GM13977 (cell line): ENCODE results near the gene SLC26A6.

Experiments
- DNase-seq: peaks from one replicate; pipeline ENCODE4 v3.0.0; 2012; ENCODE audit warnings: low spot score
- in situ Hi-C: fragments of 300-500 bp; cut with MboI; formaldehyde crosslinking; loops from one replicate; pipeline ENCODE4 v1.12.0; 2022; ENCODE audit warnings: low sequenced_read_pairs, low pct_unique_long_range_greater_than_20kb, mixed read lengths, inconsistent platforms; ENCODE audit not compliant: unreplicated experiment
- TF ChIP-seq, protein P1 (sequence below): IDR thresholded peaks from 2 replicates; pipeline ENCODE4 v1.5.1; 2012; ENCODE audit warnings: mild to moderate bottlenecking, control low read depth; ENCODE audit not compliant: insufficient read depth; ENCODE audit errors: extremely low read depth, missing control alignments

Gene SLC26A6

DNA sequence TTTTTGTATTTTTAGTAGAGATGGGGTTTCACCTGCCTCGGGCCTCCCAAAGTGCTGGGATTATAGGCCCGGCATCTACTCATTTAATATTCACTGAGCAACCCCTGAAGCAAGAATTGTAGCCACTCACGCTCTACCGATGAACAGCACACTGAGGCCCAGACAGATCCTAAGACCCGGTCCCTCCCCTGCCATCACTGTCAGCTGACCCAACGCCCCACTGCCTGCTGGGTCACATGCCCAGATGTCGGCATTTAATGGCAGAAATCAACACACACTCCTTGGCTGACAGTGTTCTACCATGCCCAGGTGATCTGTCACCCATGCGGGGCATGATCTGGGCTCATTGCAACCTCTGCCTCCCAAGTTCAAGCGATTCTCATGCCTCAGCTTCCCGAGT, 10.5 kb downstream of the SLC26A6 start:
- DNase-seq: no peak
- in situ Hi-C loops: no loop called here
- TF ChIP-seq, protein P1, sequence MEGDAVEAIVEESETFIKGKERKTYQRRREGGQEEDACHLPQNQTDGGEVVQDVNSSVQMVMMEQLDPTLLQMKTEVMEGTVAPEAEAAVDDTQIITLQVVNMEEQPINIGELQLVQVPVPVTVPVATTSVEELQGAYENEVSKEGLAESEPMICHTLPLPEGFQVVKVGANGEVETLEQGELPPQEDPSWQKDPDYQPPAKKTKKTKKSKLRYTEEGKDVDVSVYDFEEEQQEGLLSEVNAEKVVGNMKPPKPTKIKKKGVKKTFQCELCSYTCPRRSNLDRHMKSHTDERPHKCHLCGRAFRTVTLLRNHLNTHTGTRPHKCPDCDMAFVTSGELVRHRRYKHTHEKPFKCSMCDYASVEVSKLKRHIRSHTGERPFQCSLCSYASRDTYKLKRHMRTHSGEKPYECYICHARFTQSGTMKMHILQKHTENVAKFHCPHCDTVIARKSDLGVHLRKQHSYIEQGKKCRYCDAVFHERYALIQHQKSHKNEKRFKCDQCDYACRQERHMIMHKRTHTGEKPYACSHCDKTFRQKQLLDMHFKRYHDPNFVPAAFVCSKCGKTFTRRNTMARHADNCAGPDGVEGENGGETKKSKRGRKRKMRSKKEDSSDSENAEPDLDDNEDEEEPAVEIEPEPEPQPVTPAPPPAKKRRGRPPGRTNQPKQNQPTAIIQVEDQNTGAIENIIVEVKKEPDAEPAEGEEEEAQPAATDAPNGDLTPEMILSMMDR: no peak

DNA sequence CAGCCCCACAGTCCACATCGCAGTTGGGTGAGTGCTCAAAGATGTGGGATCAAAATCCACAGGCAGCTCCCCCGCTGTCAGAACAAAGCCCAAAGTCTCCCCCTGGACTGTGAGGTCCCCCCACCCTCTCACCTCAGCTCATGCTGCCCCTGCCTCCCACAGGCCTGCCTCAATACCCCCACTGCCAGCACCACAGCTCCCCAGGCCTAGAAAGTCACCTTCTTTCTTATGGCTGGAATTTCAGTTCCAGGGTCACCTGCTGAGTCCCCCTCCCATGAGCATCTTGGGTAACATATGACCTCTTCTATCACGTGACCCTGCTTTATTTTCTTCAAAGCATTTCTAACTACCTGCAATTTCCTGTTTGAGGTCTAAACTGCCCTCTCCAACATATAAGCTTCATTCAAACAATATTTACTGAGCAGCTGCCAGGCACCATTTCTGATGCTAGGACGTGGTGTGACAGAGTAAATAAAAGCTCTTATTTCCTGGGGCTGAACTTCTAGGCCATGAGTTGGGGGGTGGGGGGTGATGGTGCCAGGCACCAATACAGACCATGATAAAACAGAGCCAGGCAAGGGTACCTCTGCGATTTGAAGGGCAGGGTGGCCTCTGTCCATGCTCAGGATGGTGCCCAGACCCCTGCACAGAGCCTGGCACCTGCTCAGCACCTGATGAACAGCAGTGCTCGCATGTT, 11.3 kb downstream of the SLC26A6 start:
- in situ Hi-C loops: no loop called here
- no peak for DNase-seq
- TF ChIP-seq, protein P1: no peak

DNA sequence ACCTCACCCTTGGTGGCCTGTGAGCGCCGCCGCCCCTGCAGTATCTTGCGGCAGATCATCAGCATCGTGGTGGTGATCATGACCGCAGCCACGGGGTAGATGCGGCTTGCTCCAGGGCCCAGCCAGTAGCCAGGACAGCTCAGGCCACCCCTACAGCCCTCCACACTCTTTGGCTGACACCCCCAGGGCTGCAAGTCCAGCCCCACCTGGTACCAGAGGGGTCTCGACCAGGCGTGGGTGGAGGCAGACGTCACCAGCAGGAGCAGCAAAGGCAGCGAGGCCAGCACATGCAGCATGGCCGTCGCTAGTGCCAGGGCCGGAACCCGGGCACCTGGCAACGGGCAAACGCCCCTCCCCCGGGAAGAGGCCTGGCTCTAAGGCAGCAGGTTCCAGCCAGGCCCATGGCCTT, 13.8 kb downstream of the SLC26A6 start, which contains the start of gene TMEM89:
TMEM89 (minus strand) TSS at position 309 of the 409 bp plus-strand sequence; CDS start at position 296, 13 bp downstream.
- no peak for DNase-seq
- in situ Hi-C loops: no loop called here
- TF ChIP-seq, protein P1: no peak

DNA sequence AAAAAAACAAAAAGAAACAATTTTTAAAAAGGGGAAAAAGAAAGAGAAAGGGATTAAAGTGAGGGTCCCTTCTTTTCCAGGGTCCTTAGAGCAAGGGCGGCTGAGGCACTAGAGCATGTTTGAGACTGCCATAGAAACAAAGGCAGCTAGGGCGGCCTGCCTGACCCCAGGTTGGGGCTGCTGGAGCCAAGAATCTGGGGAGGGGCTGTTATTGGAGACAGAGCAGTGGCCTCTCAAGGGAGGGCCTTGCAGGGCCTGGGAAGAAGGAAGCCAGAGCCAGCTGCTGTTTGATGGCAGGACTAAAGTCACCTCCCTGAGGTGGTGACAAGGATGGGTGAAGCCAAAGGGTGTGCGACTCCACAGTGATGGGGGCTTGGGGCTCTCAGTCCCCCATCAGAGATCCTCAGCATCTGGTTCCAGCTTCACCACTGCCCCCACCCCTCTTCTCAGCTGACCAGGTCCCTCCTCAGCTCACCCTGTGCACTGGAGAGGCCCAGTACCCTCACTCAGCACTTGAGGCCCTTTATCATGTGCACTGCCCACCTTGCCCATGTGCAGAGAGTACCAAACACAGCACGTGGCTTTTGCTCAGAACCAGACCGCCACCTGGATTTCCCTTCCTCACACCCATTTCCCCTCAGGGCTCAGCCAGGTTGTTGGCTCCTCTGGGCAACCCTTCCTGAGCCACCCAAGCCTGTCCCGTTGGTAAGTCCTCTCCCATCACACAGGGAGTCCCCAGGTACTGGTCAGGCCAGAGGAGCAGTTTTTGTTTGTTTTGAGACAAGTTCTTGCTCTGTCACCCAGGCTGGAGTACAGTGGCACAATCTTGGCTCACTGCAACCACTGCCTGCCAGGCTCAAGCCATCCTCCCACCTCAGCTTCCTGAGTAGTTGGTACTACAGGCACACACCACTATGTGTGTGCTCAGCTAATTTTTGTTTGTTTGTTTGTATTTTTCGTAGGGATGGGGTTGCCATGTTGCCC, 15.4 kb downstream of the SLC26A6 start:
- no peak for DNase-seq
- in situ Hi-C loops: no loop called here
- TF ChIP-seq, protein P1: no peak

DNA sequence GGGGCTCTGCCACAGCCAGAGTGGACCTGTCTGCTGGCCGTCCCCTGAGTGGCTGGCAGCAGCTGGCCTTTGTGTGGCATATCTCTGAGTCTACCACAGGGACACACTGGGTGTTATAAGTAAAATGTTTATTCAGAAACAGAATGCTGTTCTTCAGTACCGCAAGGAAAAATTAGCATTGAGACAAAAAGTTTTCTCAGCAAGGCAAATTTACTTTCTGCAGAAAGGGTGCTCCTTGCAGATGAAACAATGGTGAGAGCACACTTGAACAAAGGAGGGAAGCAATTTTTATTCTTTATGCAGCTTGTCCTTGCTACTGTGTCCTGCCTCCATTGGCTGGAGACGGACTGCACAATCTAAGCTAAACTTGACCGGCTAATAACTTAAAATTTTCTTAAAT, 17.7 kb downstream of the SLC26A6 start:
- in situ Hi-C loops: no loop called here
- DNase-seq: no peak
- TF ChIP-seq, protein P1: no peak

DNA sequence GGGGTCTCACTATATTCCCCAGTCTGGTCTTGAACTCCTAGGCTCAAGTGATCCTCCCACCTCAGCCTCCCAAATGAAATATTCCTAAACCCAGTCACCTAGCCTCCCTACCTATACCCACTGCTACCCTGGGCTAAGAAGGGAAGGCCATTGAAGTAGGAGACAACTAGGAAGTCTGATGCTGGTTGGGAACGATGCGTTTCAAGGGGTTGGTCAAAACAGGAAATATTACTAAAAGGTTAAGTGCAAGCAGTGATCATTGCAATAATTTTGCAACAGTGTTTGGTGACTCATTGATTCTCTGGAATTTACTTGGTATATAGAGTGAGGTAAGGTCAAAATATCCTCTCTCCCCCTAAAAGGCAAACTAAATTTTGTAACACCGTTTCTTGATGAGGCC, 21.2 kb downstream of the SLC26A6 start:
- no peak for DNase-seq
- in situ Hi-C loops: no loop called here
- TF ChIP-seq, protein P1: no peak
